HepG2 (cell line): ENCODE measurements around the gene TRAPPC1. TPM values are rescaled to one million over a fixed set of nuclear protein-coding genes. Genes with fewer than 3 reads are reported as not detected.

Experiments used
- ATAC-seq: fragments of 200-7000 bp; cut with Tn5 transposase; 3 replicates; pipeline ENCODE4 v1.9.1; 2020; ENCODE audit warnings: mild to moderate bottlenecking, moderate library complexity
- BruUV-seq: library from RNA; stranded (reverse); fragments of 400-500 nt; replicated peaks from 2 replicates; lab custom pipeline; 2021; lab: Mats Ljungman, UMichigan
- CTCF ChIA-PET: fragments of 300-600 bp; formaldehyde crosslinking; extraction: SDS; loops from one replicate; lab custom pipeline; 2021; ENCODE audit warnings: low total read pairs, inconsistent platforms, low intra/inter-chr PET ratio; lab: Yijun Ruan, JAX
- POLR2A ChIA-PET: fragments of 350-600 bp; sonication (Branson Sonifier 250); formaldehyde crosslinking; loops from one replicate; lab custom pipeline; 2020; ENCODE audit warnings: antibody characterized with exemption, inconsistent platforms; lab: Yijun Ruan, JAX
- DNase-seq: peaks from one replicate; pipeline ENCODE4 v3.0.0-alpha.2; 2015; ENCODE audit warnings: low spot score
- FAIRE-seq: peaks from 3 replicates; lab custom pipeline; 2011; peaks lifted over from hg19 to GRCh38; lab: Jason Lieb, UNC
- H2AFZ ChIP-seq: one replicate; pipeline ENCODE4 v1.6.1; 2011; ENCODE audit warnings: low read length, inconsistent platforms
- H3K27ac ChIP-seq: fragments of 300-600 bp; 3 replicates; pipeline ENCODE4 v1.8.0; 2011; ENCODE audit warnings: mixed run types, mild to moderate bottlenecking, mixed read lengths, low read length, inconsistent platforms; ENCODE audit not compliant: insufficient read depth; ENCODE audit errors: extremely low read length
- H3K27me3 ChIP-seq, 2 experiments: fragments of 200-600 bp in 1 of 2; 2 replicates in 1 of 2; 3 replicates in 1 of 2; pipeline versions ENCODE4 v1.6.0 to v1.8.0; 2011; ENCODE audit warnings: low read length in 2 of 2, mild to moderate bottlenecking in 2 of 2, moderate library complexity in 2 of 2, inconsistent platforms in 1 of 2; ENCODE audit not compliant: insufficient read depth in 2 of 2, control insufficient read depth in 1 of 2
- H3K36me3 ChIP-seq, 2 experiments: fragments of 200-600 bp in 1 of 2; replicated peaks in 1 of 2; 2 replicates in 1 of 2; 3 replicates in 1 of 2; pipeline versions ENCODE4 v1.5.1 to v1.8.0; 2011; ENCODE audit warnings: low read length in 2 of 2, inconsistent platforms in 1 of 2; ENCODE audit not compliant: insufficient read depth in 2 of 2, control insufficient read depth in 1 of 2
- H3K4me1 ChIP-seq: 2 replicates; pipeline ENCODE4 v1.5.1; 2012; ENCODE audit warnings: low read length, inconsistent platforms; ENCODE audit not compliant: insufficient read depth
- H3K4me2 ChIP-seq: 2 replicates; pipeline ENCODE4 v1.6.0; 2011; ENCODE audit warnings: low read depth, low read length, inconsistent platforms
- H3K4me3 ChIP-seq, 3 experiments: fragments of 200-600 bp in 1 of 3; sonication (generic), shearing (Covaris generic) in 1 of 3; replicated peaks in 1 of 3; 2 replicates each; pipeline ENCODE4 v1.5.1; 2011 to 2016; ENCODE audit warnings: low read length in 3 of 3, inconsistent platforms in 2 of 3, low read depth in 2 of 3, mild to moderate bottlenecking in 2 of 3, control low read depth in 1 of 3, mixed read lengths in 1 of 3; ENCODE audit not compliant: insufficient read depth in 1 of 3
- H3K79me2 ChIP-seq: one replicate; pipeline ENCODE4 v1.6.1; 2011; ENCODE audit warnings: low read length, inconsistent platforms; ENCODE audit not compliant: insufficient read depth
- H3K9ac ChIP-seq: 2 replicates; pipeline ENCODE4 v1.6.0; 2011; ENCODE audit warnings: mild to moderate bottlenecking, low read depth, low read length, inconsistent platforms; ENCODE audit not compliant: insufficient read depth
- H3K9me3 ChIP-seq: 2 replicates; pipeline ENCODE4 v1.5.1; 2012; ENCODE audit warnings: mild to moderate bottlenecking, low read length
- H4K20me1 ChIP-seq: 2 replicates; pipeline ENCODE4 v1.6.0; 2011; ENCODE audit warnings: inconsistent platforms, mild to moderate bottlenecking, low read length, moderate library complexity; ENCODE audit not compliant: insufficient read depth
- ATAD3A ChIP-seq: sonication (generic); formaldehyde crosslinking; IDR thresholded peaks from 2 replicates; pipeline ENCODE4 v1.4.0; 2020; ENCODE audit warnings: missing genetic modification reagents
- ERF ChIP-seq: IDR thresholded peaks from 2 replicates; pipeline ENCODE4 v1.6.1; 2018; ENCODE audit warnings: missing biosample characterization, missing genetic modification reagents
- ETV6 ChIP-seq: sonication (generic); formaldehyde crosslinking; conservative IDR thresholded peaks from 2 replicates; pipeline ENCODE4 v1.4.0; 2020; ENCODE audit warnings: missing genetic modification reagents
- FOXA1 ChIP-seq, 2 experiments: fragments of 450-650 bp in 1 of 2; sonication (generic) in 1 of 2; formaldehyde crosslinking in 1 of 2; IDR thresholded peaks; 2 replicates each; pipeline versions ENCODE4 v1.4.0 to v1.6.1; 2016 to 2020; ENCODE audit warnings: missing genetic modification reagents in 1 of 2
- KAT7 ChIP-seq: IDR thresholded peaks from 2 replicates; pipeline ENCODE4 v1.6.1; 2018; ENCODE audit warnings: borderline replicate concordance, missing compliant biosample characterization
- RCOR2 ChIP-seq: IDR thresholded peaks from 2 replicates; pipeline ENCODE4 v1.6.1; 2016; ENCODE audit warnings: missing biosample characterization, missing genetic modification reagents
- SP5 ChIP-seq: IDR thresholded peaks from 2 replicates; pipeline ENCODE4 v1.6.1; 2016; ENCODE audit warnings: low read depth, borderline replicate concordance
- TRIM24 ChIP-seq: sonication (generic); formaldehyde crosslinking; IDR thresholded peaks from 2 replicates; pipeline ENCODE4 v1.8.0; 2022; ENCODE audit warnings: mild to moderate bottlenecking, missing genetic modification reagents
- YEATS2 ChIP-seq: sonication (generic); formaldehyde crosslinking; IDR thresholded peaks from 2 replicates; pipeline ENCODE4 v1.4.0; 2020; ENCODE audit warnings: missing genetic modification reagents, borderline replicate concordance
- ZBTB7A ChIP-seq: sonication (generic); formaldehyde crosslinking; IDR thresholded peaks from 2 replicates; pipeline ENCODE4 v1.8.0; 2022; ENCODE audit warnings: mild to moderate bottlenecking, missing genetic modification reagents
- ZNF34 ChIP-seq: sonication (generic); formaldehyde crosslinking; IDR thresholded peaks from 2 replicates; pipeline ENCODE4 v1.4.0; 2020; ENCODE audit warnings: mild to moderate bottlenecking, missing genetic modification reagents, borderline replicate concordance
- ZNF572 ChIP-seq: sonication (generic); formaldehyde crosslinking; IDR thresholded peaks from 2 replicates; pipeline ENCODE4 v1.5.1; 2020; ENCODE audit warnings: mild to moderate bottlenecking, missing genetic modification reagents
- WGBS: methylation state at CpG from one replicate; pipeline ENCODE4 v1.1.6; 2017; ENCODE audit warnings: low lambda C conversion rate; 5-methylcytosine and 5-hydroxymethylcytosine counted together
- in situ Hi-C: cut with HindIII; loops from 2 replicates; pipeline ENCODE4 v1.10.0; 2017; ENCODE audit warnings: low pct_unique_long_range_greater_than_20kb; ENCODE audit not compliant: extremely low pct_ligation_motif_present
- intact Hi-C: fragments of 100-400 bp; cut with micrococcal nuclease; formaldehyde crosslinking; loops from one replicate; pipeline ENCODE4 v1.10.0; 2022; ENCODE audit not compliant: unreplicated experiment
- polyA plus RNA-seq, 8 experiments: library from polyadenylated mRNA; depleted of rRNA in 3 of 8; stranded (reverse) in 7 of 8; unstranded in 1 of 8; fragments of >200 nt; fragmentation: Illumina TruSeq in 4 of 8; extraction: Trizol in 4 of 8; gene quantifications; 2 replicates each; pipeline versions ENCODE4 v1.2.1 to v1.2.3, GENCODE V29; 2011 to 2016; ENCODE audit warnings: low read depth in 4 of 8, missing spikeins in 1 of 8, mixed read lengths in 1 of 8; ENCODE audit not compliant: insufficient read depth in 1 of 8
- total RNA-seq, 5 experiments: library from RNA; depleted of rRNA; stranded (reverse); fragments of >200 nt; fragmentation: Illumina TruSeq; extraction: Trizol; gene quantifications; 2 replicates each; pipeline ENCODE4 v1.2.3, GENCODE V29; 2016; ENCODE audit warnings: low read depth in 1 of 5
- TF ChIP-seq, protein P1 (sequence below): sonication (generic); formaldehyde crosslinking; IDR thresholded peaks from 2 replicates; pipeline ENCODE4 v1.5.0; 2020; ENCODE audit warnings: missing genetic modification reagents
- TF ChIP-seq, protein P2 (sequence below), 2 experiments: fragments of 450-650 bp in 1 of 2; sonication (generic) in 1 of 2; formaldehyde crosslinking in 1 of 2; IDR thresholded peaks; 2 replicates each; pipeline versions ENCODE4 v1.6.1 to v1.8.0; 2016 to 2022; ENCODE audit warnings: antibody characterized with exemption in 1 of 2, mild to moderate bottlenecking in 1 of 2, missing genetic modification reagents in 1 of 2

TRAPPC1 gene
- total and polyA plus RNA-seq, 2 of the 13 experiments (the other 11 are each of a cell fraction or from before 2014, with no cell fraction given): 28.1 to 44.9 TPM

DNA sequence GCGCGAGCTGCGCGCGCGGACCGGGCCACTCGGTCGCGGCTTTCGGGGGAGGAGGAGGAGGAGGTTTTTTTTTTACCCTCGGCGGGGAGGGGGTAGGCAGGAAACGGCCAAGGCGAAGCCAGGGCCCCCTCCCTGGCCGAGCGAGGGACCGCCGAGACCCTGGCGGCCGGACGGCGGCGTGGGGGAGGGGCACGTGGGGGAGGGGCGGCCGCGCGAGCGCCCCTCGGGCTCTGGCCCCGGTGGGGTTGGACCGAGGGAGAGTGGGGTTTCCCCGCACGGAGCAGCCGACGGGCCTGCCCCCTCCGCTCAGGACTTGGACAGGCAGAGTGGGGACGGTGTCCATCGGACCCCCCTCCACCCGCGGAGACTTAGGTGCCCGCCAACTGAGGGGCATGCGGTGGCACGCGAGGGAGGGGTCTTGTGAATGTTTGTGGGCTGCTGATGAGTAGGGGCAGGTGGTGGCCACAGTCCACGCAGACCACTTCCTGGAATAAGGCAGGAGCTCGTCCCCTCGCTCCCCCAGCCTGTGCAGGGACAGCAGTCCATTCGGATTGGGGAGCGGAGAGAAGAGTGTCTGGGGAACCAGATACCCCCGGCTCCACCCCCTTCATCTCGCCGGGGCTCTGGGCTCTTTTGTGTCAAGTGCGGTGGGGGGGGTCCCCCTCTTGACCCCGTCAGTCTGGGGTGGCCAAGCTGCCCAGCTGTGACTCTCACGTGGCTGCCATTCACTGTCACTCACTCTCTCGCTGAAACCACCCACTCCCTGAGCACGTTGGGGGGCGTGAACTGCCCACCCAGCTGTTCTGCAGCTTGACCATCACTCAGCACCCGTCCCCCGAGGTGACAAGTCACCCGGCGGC lies 46.1 kb downstream of the TRAPPC1 start:
- Histone ChIP-seq H3K4me3 (peak overlapping the region; percentile 45 to 76 (median 68)), H4K20me1 (no peaks in the 10 kb centered on the region), H3K4me1 (peaks cover 50% of the 10 kb centered on the region), H3K27ac (peak overlapping the region; percentile 39), H3K4me2 (peak overlapping the region; percentile 92), H3K36me3 (no peaks in the 10 kb centered on the region), H3K79me2 (no peaks in the 10 kb centered on the region), H3K9ac (peak overlapping the region; percentile 55), H3K27me3 (peaks cover 1 to 22% of the 10 kb centered on the region in 2 experiments; a peak in 2 of 5 replicates), H3K9me3 (no peaks in the 10 kb centered on the region), H2AFZ (no peak overlapping the region)
- FAIRE-seq (no peak), DNase-seq (no peak), ATAC-seq (peak; percentile 23; the same call in 2 of the 3 replicates)
- ChIA-PET CTCF (no interaction called here), POLR2A (interaction anchor here (0.6 to 1.7 kb wide), 5 partner anchors 18 to 413 kb away, joined by 3 to 6 read pairs (median 3); partner anchors contain the start of genes KDM6B and NAA38)
- intact Hi-C loops: loop anchor here (1.0 kb wide), 1 partner anchor 22 kb away; no protein-coding TSS in a partner anchor
- BruUV-seq: no TSS peak
- 0% methylated on average over 12 of the region's 64 CpGs for WGBS
- in situ Hi-C loops: no loop called here
- TF ChIP-seq YEATS2 (CRISPR knock-in tag) (no peak), ATAD3A (CRISPR knock-in tag) (no peak), ZBTB7A (CRISPR knock-in tag) (0 out of 2 replicates have a peak, but pooled peaks have one; percentile 17), KAT7 (CRISPR knock-in tag) (no peak), ETV6 (no peak), TRIM24 (CRISPR knock-in tag) (no peak), ZNF572 (CRISPR knock-in tag) (no peak), ZNF34 (CRISPR knock-in tag) (no peak), ERF (no peak), SP5 (CRISPR knock-in tag) (no peak), RCOR2 (CRISPR knock-in tag) (no peak), FOXA1 (IDR thresholded peaks at IDR 0.05) (no peak), FOXA1 (CRISPR knock-in tag; IDR thresholded peaks at IDR 0.05) (no peak)
- TF ChIP-seq, protein P1, sequence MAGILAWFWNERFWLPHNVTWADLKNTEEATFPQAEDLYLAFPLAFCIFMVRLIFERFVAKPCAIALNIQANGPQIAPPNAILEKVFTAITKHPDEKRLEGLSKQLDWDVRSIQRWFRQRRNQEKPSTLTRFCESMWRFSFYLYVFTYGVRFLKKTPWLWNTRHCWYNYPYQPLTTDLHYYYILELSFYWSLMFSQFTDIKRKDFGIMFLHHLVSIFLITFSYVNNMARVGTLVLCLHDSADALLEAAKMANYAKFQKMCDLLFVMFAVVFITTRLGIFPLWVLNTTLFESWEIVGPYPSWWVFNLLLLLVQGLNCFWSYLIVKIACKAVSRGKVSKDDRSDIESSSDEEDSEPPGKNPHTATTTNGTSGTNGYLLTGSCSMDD (CRISPR knock-in tag): no peak
- TF ChIP-seq, protein P2, sequence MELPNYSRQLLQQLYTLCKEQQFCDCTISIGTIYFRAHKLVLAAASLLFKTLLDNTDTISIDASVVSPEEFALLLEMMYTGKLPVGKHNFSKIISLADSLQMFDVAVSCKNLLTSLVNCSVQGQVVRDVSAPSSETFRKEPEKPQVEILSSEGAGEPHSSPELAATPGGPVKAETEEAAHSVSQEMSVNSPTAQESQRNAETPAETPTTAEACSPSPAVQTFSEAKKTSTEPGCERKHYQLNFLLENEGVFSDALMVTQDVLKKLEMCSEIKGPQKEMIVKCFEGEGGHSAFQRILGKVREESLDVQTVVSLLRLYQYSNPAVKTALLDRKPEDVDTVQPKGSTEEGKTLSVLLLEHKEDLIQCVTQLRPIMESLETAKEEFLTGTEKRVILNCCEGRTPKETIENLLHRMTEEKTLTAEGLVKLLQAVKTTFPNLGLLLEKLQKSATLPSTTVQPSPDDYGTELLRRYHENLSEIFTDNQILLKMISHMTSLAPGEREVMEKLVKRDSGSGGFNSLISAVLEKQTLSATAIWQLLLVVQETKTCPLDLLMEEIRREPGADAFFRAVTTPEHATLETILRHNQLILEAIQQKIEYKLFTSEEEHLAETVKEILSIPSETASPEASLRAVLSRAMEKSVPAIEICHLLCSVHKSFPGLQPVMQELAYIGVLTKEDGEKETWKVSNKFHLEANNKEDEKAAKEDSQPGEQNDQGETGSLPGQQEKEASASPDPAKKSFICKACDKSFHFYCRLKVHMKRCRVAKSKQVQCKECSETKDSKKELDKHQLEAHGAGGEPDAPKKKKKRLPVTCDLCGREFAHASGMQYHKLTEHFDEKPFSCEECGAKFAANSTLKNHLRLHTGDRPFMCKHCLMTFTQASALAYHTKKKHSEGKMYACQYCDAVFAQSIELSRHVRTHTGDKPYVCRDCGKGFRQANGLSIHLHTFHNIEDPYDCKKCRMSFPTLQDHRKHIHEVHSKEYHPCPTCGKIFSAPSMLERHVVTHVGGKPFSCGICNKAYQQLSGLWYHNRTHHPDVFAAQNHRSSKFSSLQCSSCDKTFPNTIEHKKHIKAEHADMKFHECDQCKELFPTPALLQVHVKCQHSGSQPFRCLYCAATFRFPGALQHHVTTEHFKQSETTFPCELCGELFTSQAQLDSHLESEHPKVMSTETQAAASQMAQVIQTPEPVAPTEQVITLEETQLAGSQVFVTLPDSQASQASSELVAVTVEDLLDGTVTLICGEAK (IDR thresholded peaks at IDR 0.05): no peak
- TF ChIP-seq, protein P2 (CRISPR knock-in tag; IDR thresholded peaks at IDR 0.05): no peak
